ENCODE measurements around the gene KCTD18. TPM values are rescaled to one million over a fixed set of nuclear protein-coding genes. Genes with fewer than 3 reads are reported as not detected.

The KCTD18 gene
- total and polyA plus RNA-seq, 12 donors, result 5.9 to 83.2 (median 19.9) TPM

DNA sequence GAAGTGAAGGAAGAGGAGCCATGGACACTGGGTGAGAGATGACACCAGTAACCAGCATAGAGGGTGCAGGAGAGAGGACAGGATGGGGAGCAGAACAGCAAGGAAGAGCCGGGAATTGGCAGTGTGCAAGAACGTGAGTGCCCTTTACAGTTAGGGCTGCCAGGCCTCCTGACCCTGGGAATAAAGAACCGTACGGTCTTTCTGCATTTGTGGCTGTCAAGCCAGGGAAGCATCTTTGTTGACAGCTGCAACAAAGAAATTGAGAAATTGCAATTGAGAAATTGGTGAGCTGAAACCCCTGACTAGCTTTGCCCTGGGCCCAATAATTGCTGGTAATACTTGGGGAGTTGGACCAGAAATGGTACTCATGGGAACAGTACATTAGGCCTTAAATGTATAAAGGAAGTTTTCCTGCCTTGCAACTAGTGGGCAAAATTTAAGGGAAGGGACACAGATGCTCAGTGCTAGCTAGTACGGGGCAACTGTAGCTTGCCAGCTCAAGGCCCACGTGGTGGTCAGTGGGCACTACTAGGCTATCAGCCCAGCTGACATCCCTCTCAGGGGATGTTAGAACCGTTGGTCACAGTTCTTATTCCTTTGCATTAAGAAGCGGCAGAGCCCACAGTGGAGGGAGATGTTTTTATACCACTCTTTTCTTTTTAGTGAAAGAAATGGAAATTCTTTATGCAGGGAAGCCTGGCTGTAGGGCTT is 56.6 kb downstream of the KCTD18 start:
- Histone ChIP-seq H3K36me3 (replicated peaks in 1 of 2) (no peaks in the 10 kb centered on the region), H3K4me3 (no peak overlapping the region), H3K27me3 (no peaks in the 10 kb centered on the region), H3K27ac (no peak overlapping the region), H3K4me1 (replicated peaks in 1 of 2) (peaks cover 13 to 17% of the 10 kb centered on the region in 2 donors), H3K9me3 (replicated peaks in 1 of 3) (no peaks in the 10 kb centered on the region)
- no peak for DNase-seq
- TF ChIP-seq, protein P1, sequence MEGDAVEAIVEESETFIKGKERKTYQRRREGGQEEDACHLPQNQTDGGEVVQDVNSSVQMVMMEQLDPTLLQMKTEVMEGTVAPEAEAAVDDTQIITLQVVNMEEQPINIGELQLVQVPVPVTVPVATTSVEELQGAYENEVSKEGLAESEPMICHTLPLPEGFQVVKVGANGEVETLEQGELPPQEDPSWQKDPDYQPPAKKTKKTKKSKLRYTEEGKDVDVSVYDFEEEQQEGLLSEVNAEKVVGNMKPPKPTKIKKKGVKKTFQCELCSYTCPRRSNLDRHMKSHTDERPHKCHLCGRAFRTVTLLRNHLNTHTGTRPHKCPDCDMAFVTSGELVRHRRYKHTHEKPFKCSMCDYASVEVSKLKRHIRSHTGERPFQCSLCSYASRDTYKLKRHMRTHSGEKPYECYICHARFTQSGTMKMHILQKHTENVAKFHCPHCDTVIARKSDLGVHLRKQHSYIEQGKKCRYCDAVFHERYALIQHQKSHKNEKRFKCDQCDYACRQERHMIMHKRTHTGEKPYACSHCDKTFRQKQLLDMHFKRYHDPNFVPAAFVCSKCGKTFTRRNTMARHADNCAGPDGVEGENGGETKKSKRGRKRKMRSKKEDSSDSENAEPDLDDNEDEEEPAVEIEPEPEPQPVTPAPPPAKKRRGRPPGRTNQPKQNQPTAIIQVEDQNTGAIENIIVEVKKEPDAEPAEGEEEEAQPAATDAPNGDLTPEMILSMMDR (IDR thresholded peaks at IDR 0.05), result no peak
- TF ChIP-seq POLR2A (IDR thresholded peaks at IDR 0.05), result no peak
- intact Hi-C loops (cut with DNase I), result loop anchor here in 1 of 2 donors (10.0 kb wide), 1 partner anchor 138 kb away; no protein-coding TSS in a partner anchor
- WGBS, 4 donors, result 90 to 96% (median 93%) methylated on average over 8 of the region's 8 CpGs

DNA sequence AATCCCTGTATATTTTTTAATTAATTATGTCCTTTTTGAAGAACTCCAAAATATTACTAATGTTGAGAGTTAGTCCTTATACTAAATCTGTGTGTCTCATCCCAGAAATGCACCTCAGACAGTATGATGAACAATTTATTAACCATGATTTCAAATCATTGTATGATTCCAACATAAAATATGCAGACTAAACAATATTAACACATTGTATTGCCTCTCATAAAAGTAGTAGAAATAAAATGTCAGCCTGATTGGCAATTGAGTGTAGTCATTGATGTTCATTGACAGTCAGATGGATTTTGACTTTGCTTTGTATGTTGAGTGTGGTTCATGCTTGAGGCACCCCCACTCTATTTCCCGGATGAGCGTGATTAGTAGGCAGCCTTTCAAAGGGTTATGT is 57.5 kb downstream of the KCTD18 start:
- intact Hi-C loops (cut with DNase I), result loop anchor here in 1 of 2 donors (10.0 kb wide), 1 partner anchor 138 kb away; no protein-coding TSS in a partner anchor
- Histone ChIP-seq H3K4me3 (no peak overlapping the region), H3K9me3 (replicated peaks in 1 of 3) (no peaks in the 10 kb centered on the region), H3K4me1 (replicated peaks in 1 of 2) (peaks cover 13 to 17% of the 10 kb centered on the region in 2 donors), H3K36me3 (replicated peaks in 1 of 2) (no peaks in the 10 kb centered on the region), H3K27ac (no peak overlapping the region), H3K27me3 (no peaks in the 10 kb centered on the region)
- WGBS, 4 donors, result 93 to 99% (median 98%) methylated on average over 2 of the region's 2 CpGs
- no peak for DNase-seq
- TF ChIP-seq POLR2A (IDR thresholded peaks at IDR 0.05), result no peak
- TF ChIP-seq, protein P1 (IDR thresholded peaks at IDR 0.05), result no peak

DNA sequence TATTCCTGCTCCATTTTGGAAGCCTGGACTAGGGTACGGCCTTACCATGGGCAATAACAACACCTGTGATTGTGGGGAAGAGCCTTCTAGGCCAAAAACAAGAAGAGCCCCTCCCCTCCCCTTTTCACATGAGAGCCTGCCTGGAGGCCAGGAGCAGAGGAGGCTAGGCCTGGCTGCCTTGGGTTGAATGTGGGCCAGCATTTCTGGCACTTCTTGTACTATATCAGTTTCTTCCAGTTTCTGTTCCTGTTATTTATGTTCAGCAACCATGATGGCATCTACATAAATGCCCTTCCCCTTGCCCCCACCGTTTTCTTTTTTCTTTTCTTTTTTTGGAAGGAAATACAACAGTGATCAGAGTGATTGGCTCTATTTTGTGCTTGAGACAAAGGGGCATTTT is 58.4 kb downstream of the KCTD18 start:
- H3K4me1 ChIP-seq (replicated peaks in 1 of 2), result peaks cover 13 to 16% of the 10 kb centered on the region in 2 donors
- intact Hi-C loops (cut with DNase I), result loop anchor here in 1 of 2 donors (10.0 kb wide), 1 partner anchor 137 kb away; no protein-coding TSS in a partner anchor
- no peak for DNase-seq
- H3K27ac ChIP-seq, result no peak overlapping the region
- WGBS, 4 donors, result 75 to 88% (median 80%) methylated on average over 2 of the region's 2 CpGs
- no peaks in the 10 kb centered on the region for H3K27me3 ChIP-seq
- H3K36me3 ChIP-seq (replicated peaks in 1 of 2), result no peaks in the 10 kb centered on the region
- TF ChIP-seq, protein P1 (IDR thresholded peaks at IDR 0.05), result no peak
- TF ChIP-seq POLR2A (IDR thresholded peaks at IDR 0.05), result no peak
- no peak overlapping the region for H3K4me3 ChIP-seq
- H3K9me3 ChIP-seq (replicated peaks in 1 of 3), result no peaks in the 10 kb centered on the region

DNA sequence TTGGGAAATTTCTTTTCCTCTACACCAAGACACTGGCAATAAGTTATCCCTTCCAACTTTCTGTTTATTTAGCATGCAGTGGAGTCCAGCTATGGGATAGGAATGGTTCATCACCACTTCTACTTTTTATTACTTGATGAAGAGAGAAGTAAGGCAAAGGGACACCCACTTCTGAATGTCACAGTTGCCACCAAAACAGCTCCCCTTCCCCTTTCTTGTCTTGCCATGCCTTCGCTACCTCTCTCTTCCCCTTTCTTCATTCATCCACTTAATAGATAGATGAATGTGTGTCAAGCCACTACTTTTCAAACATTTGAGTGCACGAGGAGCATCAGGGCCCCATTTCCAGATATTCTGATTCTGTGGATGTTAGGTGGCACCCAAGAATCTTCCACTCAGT is 59.6 kb downstream of the KCTD18 start:
- 83 to 89% (median 87%) methylated on average over 2 of the region's 2 CpGs for WGBS, 4 donors

More for the DNA sequence above, 59.6 kb downstream of the KCTD18 start:
- intact Hi-C loops (cut with DNase I), result loop anchor here in 1 of 2 donors (10.0 kb wide), 1 partner anchor 135 kb away; no protein-coding TSS in a partner anchor
- no peak overlapping the region for H3K4me3 ChIP-seq
- no peak overlapping the region for H3K27ac ChIP-seq
- no peak for TF ChIP-seq POLR2A (IDR thresholded peaks at IDR 0.05)
- TF ChIP-seq, protein P1 (IDR thresholded peaks at IDR 0.05), result no peak
- H3K27me3 ChIP-seq, result no peaks in the 10 kb centered on the region
- peaks cover 2 to 4% of the 10 kb centered on the region in 2 donors for H3K4me1 ChIP-seq (replicated peaks in 1 of 2)
- no peaks in the 10 kb centered on the region for H3K9me3 ChIP-seq (replicated peaks in 1 of 3)
- no peaks in the 10 kb centered on the region for H3K36me3 ChIP-seq (replicated peaks in 1 of 2)
- DNase-seq, result no peak

Data from adrenal gland (tissue), 12 donors.